OCI-LY3 (cell line): ENCODE measurements around the gene SCARB1.

Source experiments
- EZH2phosphoT487 ChIP-seq: fragments of 200-600 bp; shearing (Covaris generic); IDR thresholded peaks from 2 replicates; pipeline ENCODE4 v1.6.1; 2018; ENCODE audit warnings: antibody characterized with exemption, mixed run types, low read depth
- TF ChIP-seq, protein P1 (sequence below): fragments of 200-600, 300-600 bp; sonication (generic); IDR thresholded peaks from 2 replicates; pipeline ENCODE4 v1.5.1; 2014; ENCODE audit warnings: antibody characterized with exemption, low read length, low read depth

DNA sequence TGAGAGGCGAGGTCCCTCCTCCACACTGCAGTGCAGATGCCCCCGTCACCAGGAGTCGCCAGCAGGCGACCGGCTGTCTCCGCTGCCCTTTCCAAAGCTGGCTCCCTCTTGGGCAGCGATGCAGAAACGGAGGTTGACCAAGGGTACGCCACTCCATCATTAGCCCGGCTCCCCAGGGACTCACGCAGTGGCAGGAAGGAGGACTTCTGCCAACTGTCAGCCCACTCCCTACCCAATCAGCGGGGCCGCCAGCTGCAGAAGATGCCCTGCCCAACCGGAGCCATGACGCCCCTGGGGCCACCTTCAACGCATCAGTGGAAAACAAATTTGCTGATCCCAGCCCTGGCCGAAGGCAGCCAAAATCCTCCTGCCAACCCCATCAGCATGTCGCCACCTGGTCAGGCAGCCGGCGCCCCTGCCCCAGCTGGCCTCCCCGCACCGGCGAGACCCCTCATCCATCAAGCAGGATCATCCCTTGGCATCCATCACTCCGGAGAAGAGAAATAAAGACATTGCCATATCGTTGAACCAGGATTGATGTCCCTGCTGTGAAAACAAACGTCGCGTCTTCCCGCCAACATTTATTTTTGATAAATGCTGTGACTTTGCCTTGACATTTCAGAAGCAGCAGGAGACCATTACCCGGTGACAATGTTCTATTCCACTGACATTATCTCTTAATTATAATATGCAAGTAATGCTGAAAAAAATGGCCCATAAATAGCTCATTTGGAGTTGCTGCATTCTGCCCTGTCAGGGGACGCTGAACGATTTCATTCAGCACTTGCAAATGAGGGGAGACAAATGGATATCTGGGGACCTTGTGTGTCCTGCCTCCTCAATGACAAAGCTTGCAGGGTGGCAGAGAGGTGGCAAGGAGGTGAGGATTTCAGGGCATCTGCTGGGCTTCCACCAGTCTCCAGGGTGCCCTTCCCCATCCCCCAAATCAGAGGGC lies 105.1 kb downstream of the SCARB1 start:
- TF ChIP-seq, protein P1, sequence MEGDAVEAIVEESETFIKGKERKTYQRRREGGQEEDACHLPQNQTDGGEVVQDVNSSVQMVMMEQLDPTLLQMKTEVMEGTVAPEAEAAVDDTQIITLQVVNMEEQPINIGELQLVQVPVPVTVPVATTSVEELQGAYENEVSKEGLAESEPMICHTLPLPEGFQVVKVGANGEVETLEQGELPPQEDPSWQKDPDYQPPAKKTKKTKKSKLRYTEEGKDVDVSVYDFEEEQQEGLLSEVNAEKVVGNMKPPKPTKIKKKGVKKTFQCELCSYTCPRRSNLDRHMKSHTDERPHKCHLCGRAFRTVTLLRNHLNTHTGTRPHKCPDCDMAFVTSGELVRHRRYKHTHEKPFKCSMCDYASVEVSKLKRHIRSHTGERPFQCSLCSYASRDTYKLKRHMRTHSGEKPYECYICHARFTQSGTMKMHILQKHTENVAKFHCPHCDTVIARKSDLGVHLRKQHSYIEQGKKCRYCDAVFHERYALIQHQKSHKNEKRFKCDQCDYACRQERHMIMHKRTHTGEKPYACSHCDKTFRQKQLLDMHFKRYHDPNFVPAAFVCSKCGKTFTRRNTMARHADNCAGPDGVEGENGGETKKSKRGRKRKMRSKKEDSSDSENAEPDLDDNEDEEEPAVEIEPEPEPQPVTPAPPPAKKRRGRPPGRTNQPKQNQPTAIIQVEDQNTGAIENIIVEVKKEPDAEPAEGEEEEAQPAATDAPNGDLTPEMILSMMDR = no peak
- TF ChIP-seq EZH2phosphoT487 = no peak
